ENCODE results near the gene PAQR8.

DNA sequence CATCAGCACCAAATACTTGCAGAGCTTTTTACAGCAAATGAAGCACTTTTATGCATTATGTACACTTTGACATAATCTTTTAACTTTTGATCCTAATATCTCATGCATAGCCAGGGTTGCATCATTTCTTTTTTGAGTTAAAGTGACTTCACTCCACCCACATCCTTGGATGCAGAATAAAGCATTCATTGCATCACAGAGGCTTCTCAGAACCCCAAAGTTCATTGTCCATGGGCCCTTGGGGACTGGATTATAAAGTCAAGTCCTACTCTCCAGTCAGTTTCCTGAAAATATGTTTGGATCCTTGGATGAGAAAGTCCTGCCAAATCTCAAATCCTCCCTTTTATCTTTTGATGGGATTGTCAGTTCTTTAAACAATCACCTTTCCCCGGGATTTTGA lies 47.5 kb downstream of the PAQR8 start:
- TF ChIP-seq, protein P1, sequence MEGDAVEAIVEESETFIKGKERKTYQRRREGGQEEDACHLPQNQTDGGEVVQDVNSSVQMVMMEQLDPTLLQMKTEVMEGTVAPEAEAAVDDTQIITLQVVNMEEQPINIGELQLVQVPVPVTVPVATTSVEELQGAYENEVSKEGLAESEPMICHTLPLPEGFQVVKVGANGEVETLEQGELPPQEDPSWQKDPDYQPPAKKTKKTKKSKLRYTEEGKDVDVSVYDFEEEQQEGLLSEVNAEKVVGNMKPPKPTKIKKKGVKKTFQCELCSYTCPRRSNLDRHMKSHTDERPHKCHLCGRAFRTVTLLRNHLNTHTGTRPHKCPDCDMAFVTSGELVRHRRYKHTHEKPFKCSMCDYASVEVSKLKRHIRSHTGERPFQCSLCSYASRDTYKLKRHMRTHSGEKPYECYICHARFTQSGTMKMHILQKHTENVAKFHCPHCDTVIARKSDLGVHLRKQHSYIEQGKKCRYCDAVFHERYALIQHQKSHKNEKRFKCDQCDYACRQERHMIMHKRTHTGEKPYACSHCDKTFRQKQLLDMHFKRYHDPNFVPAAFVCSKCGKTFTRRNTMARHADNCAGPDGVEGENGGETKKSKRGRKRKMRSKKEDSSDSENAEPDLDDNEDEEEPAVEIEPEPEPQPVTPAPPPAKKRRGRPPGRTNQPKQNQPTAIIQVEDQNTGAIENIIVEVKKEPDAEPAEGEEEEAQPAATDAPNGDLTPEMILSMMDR (IDR thresholded peaks at IDR 0.05): no peak
- TF ChIP-seq POLR2A (IDR thresholded peaks at IDR 0.05) (no peak), EP300 (IDR thresholded peaks at IDR 0.05) (no peak)
